Liver (tissue), 9 donors: ENCODE data around the gene RPLP2. TPM values are rescaled to one million over a fixed set of nuclear protein-coding genes. Genes with fewer than 3 reads are reported as not detected.

ENCODE experiments used
- DNase-seq: peaks from one replicate; pipeline ENCODE4 v3.0.0-alpha.2; 2017; ENCODE audit warnings: low spot score
- H3K27ac ChIP-seq, 2 donors: one replicate each; pipeline ENCODE4 v1.7.0; 2013; ENCODE audit warnings: inconsistent platforms in 2 of 2, low read length in 2 of 2, control low read depth in 1 of 2, low read depth in 1 of 2, mild to moderate bottlenecking in 1 of 2
- H3K27me3 ChIP-seq, 4 donors: one replicate each; pipeline versions ENCODE4 v1.6.1 to v1.7.0; 2013; ENCODE audit warnings: low read length in 3 of 4, inconsistent platforms in 1 of 4, mild to moderate bottlenecking in 1 of 4, moderate library complexity in 1 of 4; ENCODE audit not compliant: control insufficient read depth in 4 of 4, insufficient read depth in 4 of 4
- H3K36me3 ChIP-seq, 4 donors: one replicate each; pipeline versions ENCODE4 v1.6.1 to v1.7.0; 2013; ENCODE audit warnings: low read length in 3 of 4, mild to moderate bottlenecking in 3 of 4, low read depth in 1 of 4, moderate library complexity in 1 of 4; ENCODE audit not compliant: control insufficient read depth in 4 of 4, insufficient read depth in 3 of 4
- H3K4me1 ChIP-seq, 4 donors: one replicate each; pipeline versions ENCODE4 v1.6.1 to v1.7.0; 2013; ENCODE audit warnings: low read length in 3 of 4, mild to moderate bottlenecking in 3 of 4, moderate library complexity in 1 of 4; ENCODE audit not compliant: control insufficient read depth in 4 of 4, insufficient read depth in 4 of 4
- H3K4me3 ChIP-seq, 3 donors: one replicate each; pipeline versions ENCODE4 v1.6.1 to v1.7.0; 2013; ENCODE audit warnings: low read length in 3 of 3, control low read depth in 1 of 3, low read depth in 1 of 3, mild to moderate bottlenecking in 1 of 3
- H3K9ac ChIP-seq, 2 donors: one replicate each; pipeline ENCODE4 v1.7.0; 2013; ENCODE audit warnings: low read length in 2 of 2, mild to moderate bottlenecking in 2 of 2, moderate library complexity in 2 of 2, control low read depth in 1 of 2, low read depth in 1 of 2
- H3K9me3 ChIP-seq, 4 donors: one replicate each; pipeline versions ENCODE4 v1.6.1 to v1.7.0; 2013; ENCODE audit warnings: low read length in 3 of 4; ENCODE audit not compliant: control insufficient read depth in 4 of 4
- FOXA1 ChIP-seq: IDR thresholded peaks from 2 replicates; pipeline ENCODE4 v1.6.1; 2016; ENCODE audit warnings: antibody characterized with exemption
- FOXA2 ChIP-seq: IDR thresholded peaks from 2 replicates; pipeline ENCODE4 v1.6.1; 2016; ENCODE audit warnings: antibody characterized with exemption
- GABPA ChIP-seq, 2 donors: IDR thresholded peaks in 1 of 2; conservative IDR thresholded peaks in 1 of 2; 2 replicates each; pipeline ENCODE4 v1.6.1; 2016; ENCODE audit warnings: antibody characterized with exemption in 2 of 2, mild to moderate bottlenecking in 1 of 2, moderate library complexity in 1 of 2
- HNF4A ChIP-seq, 2 donors: conservative IDR thresholded peaks; 2 replicates each; pipeline ENCODE4 v1.6.1; 2016; ENCODE audit warnings: antibody characterized with exemption in 2 of 2, mild to moderate bottlenecking in 2 of 2
- HNF4G ChIP-seq: IDR thresholded peaks from 2 replicates; pipeline ENCODE4 v1.6.1; 2016; ENCODE audit warnings: antibody characterized with exemption
- JUND ChIP-seq, 2 donors: IDR thresholded peaks; 2 replicates each; pipeline ENCODE4 v1.6.1; 2016; ENCODE audit warnings: antibody characterized with exemption in 2 of 2
- MAX ChIP-seq: IDR thresholded peaks from 2 replicates; pipeline ENCODE4 v1.6.1; 2016; ENCODE audit warnings: antibody characterized with exemption
- NR2F2 ChIP-seq: IDR thresholded peaks from 2 replicates; pipeline ENCODE4 v1.6.1; 2016; ENCODE audit warnings: antibody characterized with exemption
- RAD21 ChIP-seq, 2 donors: IDR thresholded peaks; 2 replicates each; pipeline ENCODE4 v1.6.1; 2016; ENCODE audit warnings: antibody characterized with exemption in 2 of 2, mild to moderate bottlenecking in 2 of 2
- REST ChIP-seq: IDR thresholded peaks from 2 replicates; pipeline ENCODE4 v1.6.1; 2016; ENCODE audit warnings: antibody characterized with exemption, mild to moderate bottlenecking
- RXRA ChIP-seq, 2 donors: IDR thresholded peaks; 2 replicates each; pipeline ENCODE4 v1.6.1; 2017 to 2018; ENCODE audit warnings: antibody characterized with exemption in 2 of 2, mild to moderate bottlenecking in 1 of 2
- SP1 ChIP-seq: IDR thresholded peaks from 2 replicates; pipeline ENCODE4 v1.6.1; 2018; ENCODE audit warnings: antibody characterized with exemption, mild to moderate bottlenecking
- TAF1 ChIP-seq: conservative IDR thresholded peaks from 2 replicates; pipeline ENCODE4 v1.6.1; 2016; ENCODE audit warnings: antibody characterized with exemption, mild to moderate bottlenecking
- YY1 ChIP-seq: IDR thresholded peaks from 2 replicates; pipeline ENCODE4 v1.6.1; 2016; ENCODE audit warnings: antibody characterized with exemption, mild to moderate bottlenecking
- WGBS: extraction: QIAGEN DNeasy Blood & Tissue Kit; methylation state at CpG from one replicate; pipeline ENCODE4 v1.1.7; 2013; 5-methylcytosine and 5-hydroxymethylcytosine counted together
- polyA plus RNA-seq, 2 donors: library from polyadenylated mRNA; stranded (reverse) in 1 of 2; unstranded in 1 of 2; fragments of 200-250 nt in 1 of 2; fragments of >200 nt in 1 of 2; fragmentation: Nextera tagmentation in 1 of 2; extraction: Ambion mirVana in 1 of 2; gene quantifications; one replicate each; pipeline versions ENCODE4 v1.2.1 to v1.2.3, GENCODE V29; 2013 to 2015
- total RNA-seq, 2 donors: library from RNA; depleted of rRNA; stranded (reverse); fragments of >200 nt; gene quantifications; one replicate each; pipeline ENCODE4 v1.2.3, GENCODE V29; 2014
- TF ChIP-seq, protein P1 (sequence below): IDR thresholded peaks from 2 replicates; pipeline ENCODE4 v1.6.1; 2016; ENCODE audit warnings: antibody characterized with exemption
- TF ChIP-seq, protein P2 (sequence below): IDR thresholded peaks from 2 replicates; pipeline ENCODE4 v1.6.1; 2016; ENCODE audit warnings: antibody characterized with exemption
- donor health status: healthy.
- donor health status: healthy.
- donor health status: healthy.
- donor health status: healthy.
- donor health status: healthy.

The RPLP2 gene
- total and polyA plus RNA-seq, 4 donors: 59.8 to 476 (median 285) TPM

GRCh38 chr11:826227-826621 is 16.5 kb downstream of the RPLP2 start (continued):
- TF ChIP-seq, protein P1, sequence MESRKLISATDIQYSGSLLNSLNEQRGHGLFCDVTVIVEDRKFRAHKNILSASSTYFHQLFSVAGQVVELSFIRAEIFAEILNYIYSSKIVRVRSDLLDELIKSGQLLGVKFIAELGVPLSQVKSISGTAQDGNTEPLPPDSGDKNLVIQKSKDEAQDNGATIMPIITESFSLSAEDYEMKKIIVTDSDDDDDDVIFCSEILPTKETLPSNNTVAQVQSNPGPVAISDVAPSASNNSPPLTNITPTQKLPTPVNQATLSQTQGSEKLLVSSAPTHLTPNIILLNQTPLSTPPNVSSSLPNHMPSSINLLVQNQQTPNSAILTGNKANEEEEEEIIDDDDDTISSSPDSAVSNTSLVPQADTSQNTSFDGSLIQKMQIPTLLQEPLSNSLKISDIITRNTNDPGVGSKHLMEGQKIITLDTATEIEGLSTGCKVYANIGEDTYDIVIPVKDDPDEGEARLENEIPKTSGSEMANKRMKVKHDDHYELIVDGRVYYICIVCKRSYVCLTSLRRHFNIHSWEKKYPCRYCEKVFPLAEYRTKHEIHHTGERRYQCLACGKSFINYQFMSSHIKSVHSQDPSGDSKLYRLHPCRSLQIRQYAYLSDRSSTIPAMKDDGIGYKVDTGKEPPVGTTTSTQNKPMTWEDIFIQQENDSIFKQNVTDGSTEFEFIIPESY: no peak
- TF ChIP-seq GABPA (IDR thresholded peaks at IDR 0.05 in 1 of 2, conservative IDR thresholded peaks at IDR 0.05 in 1 of 2) (no peak), YY1 (no peak)
- TF ChIP-seq, protein P2, sequence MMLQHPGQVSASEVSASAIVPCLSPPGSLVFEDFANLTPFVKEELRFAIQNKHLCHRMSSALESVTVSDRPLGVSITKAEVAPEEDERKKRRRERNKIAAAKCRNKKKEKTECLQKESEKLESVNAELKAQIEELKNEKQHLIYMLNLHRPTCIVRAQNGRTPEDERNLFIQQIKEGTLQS: no peak

GRCh38 chr11:826836-827145 is 17.0 kb downstream of the RPLP2 start:
- peak overlapping the region in 1 of 3 donors; percentile 51 for H3K4me3 ChIP-seq
- H3K9me3 ChIP-seq: no peaks in the 10 kb centered on the region
- TF ChIP-seq, protein P2: no peak
- no peak for TF ChIP-seq YY1
- no peak for TF ChIP-seq NR2F2
- TF ChIP-seq SP1: no peak
- no peak for TF ChIP-seq RXRA (IDR thresholded peaks at IDR 0.05)
- no peak for TF ChIP-seq MAX
- TF ChIP-seq FOXA2: no peak
- no peak for TF ChIP-seq HNF4G
- no peak for TF ChIP-seq HNF4A (conservative IDR thresholded peaks at IDR 0.05)
- no peak for TF ChIP-seq TAF1
- TF ChIP-seq GABPA (IDR thresholded peaks at IDR 0.05 in 1 of 2, conservative IDR thresholded peaks at IDR 0.05 in 1 of 2): no peak
- TF ChIP-seq RAD21 (IDR thresholded peaks at IDR 0.05): no peak
- no peak for TF ChIP-seq FOXA1
- no peaks in the 10 kb centered on the region for H3K27me3 ChIP-seq
- peaks cover 58 to 91% (median 71%) of the 10 kb centered on the region in 4 donors for H3K4me1 ChIP-seq
- WGBS: 5% methylated on average over 22 of the region's 22 CpGs
- H3K27ac ChIP-seq: peak overlapping the region in 1 of 2 donors; percentile 16
- no peak overlapping the region for H3K9ac ChIP-seq
- no peak for DNase-seq
- peaks cover 0 to 15% (median 3%) of the 10 kb centered on the region in 4 donors for H3K36me3 ChIP-seq

DNA sequence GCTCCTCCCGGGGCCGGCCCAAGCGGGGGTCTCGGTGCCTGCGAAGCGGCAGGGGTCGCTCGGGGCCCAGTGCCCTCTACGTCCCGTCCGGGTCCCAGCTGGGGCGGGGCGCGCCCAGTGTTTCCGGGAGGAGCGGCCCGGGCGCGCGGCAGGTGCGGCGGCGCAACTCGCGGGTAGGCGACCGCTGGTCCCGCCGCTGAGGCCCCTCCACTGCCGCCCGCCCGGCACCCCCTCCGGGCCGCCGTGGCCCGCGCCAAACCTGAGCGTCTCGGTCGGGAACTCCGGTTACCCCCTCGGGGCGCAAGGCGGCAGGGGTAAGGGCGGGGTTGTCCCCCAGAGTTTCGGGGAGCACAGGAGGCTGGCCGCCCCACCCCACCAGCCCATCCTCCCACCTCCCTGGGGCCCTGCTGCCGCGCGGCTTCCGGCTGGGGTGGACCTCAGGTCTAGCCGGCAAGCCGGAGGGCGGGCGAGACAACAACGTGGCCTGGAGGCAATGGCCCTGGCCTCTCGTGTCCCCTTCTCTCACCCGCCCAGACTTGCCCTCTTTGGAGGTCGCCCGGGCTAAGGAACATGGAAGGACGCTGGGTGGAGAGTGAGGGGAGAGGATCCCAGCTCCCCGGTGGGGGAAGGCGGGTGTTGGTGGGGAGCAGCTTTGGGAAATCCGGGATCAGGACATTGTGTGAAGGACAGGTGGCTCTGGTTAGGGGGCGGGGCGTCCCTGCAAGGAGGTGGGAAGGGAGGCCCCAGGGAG is 17.6 kb downstream of the RPLP2 start:
- H3K9ac ChIP-seq: no peak overlapping the region

More for the DNA sequence above, 17.6 kb downstream of the RPLP2 start:
- DNase-seq: no peak
- Histone ChIP-seq H3K27ac (peak overlapping the region in 1 of 2 donors; percentile 16), H3K27me3 (no peaks in the 10 kb centered on the region), H3K36me3 (peaks cover 0 to 12% (median 3%) of the 10 kb centered on the region in 4 donors), H3K4me1 (peaks cover 57 to 91% (median 71%) of the 10 kb centered on the region in 4 donors), H3K4me3 (peak overlapping the region in 1 of 3 donors; percentile 51), H3K9me3 (no peaks in the 10 kb centered on the region)
- TF ChIP-seq SP1: peak; percentile 6
- no peak for TF ChIP-seq HNF4G
- no peak for TF ChIP-seq JUND (IDR thresholded peaks at IDR 0.05)
- peak; percentile 78 for TF ChIP-seq NR2F2
- no peak for TF ChIP-seq RAD21 (IDR thresholded peaks at IDR 0.05)
- TF ChIP-seq, protein P1: no peak
- no peak for TF ChIP-seq REST
- no peak for TF ChIP-seq MAX
- 11% methylated on average over 66 of the region's 66 CpGs for WGBS
